Stimulated activated CD8-positive, alpha-beta memory T cell treated with anti-CD3 and anti-CD28 coated beads, Interleukin-15, amount 100 ng/mL, for 48 hours (primary cell): Measurements from ENCODE around the gene HHIPL1.

Source experiments
- DNase-seq, 2 donors: peaks; one replicate each; pipeline ENCODE4 v3.0.0-alpha.2; 2020; ENCODE audit warnings: low read depth in 2 of 2

Gene HHIPL1

DNA sequence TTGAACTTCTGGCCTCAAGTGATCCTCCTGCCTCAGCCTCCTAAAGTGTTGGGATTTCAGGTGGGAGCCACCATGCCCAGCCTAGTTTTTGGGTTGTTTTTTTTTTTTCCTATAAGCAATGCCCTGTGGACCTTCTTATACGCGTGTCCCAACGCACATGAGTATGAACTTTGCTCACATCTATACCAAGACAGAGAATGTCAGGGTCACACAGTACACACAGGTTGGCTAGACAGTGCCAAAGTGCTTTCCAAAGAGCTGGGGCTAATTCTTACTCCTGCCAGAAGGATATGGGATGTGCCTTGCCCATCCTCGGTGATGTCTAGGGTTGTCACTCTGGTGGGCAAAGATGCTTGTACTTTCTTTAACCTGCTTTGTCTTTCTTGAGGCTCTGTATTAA, 33.3 kb upstream of the HHIPL1 start:
- no peak for DNase-seq

DNA sequence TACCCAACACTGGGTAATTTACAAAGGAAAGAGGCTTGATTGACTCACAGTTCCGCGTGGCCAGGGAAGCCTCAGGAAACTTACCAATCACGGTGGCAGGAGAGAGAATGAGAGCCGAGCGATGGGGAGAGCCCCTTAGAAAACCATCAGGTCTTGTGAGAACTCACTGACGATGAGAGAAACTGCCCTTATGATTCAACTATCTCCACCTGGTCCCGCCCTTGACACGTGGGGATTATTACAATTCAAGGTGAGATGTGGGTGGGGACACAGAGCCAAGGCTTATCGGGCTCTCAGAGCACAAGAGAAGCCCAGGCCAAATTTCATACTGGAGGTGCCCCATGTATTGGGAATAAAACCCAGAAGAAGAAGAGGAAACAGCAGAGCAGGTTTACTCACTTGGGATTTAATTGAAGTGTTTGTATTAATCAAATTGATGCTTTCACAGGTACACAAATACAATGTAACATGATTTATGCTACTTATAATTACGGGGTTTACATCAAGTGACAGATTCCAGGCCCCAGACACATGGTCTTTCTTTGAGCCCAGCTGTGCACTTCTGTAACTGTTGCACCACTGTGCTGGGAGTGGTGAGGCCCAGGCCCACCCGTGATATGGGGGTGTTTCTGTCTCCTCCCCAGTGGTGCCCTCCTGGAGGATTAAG, 32.7 kb upstream of the HHIPL1 start:
- DNase-seq = no peak

DNA sequence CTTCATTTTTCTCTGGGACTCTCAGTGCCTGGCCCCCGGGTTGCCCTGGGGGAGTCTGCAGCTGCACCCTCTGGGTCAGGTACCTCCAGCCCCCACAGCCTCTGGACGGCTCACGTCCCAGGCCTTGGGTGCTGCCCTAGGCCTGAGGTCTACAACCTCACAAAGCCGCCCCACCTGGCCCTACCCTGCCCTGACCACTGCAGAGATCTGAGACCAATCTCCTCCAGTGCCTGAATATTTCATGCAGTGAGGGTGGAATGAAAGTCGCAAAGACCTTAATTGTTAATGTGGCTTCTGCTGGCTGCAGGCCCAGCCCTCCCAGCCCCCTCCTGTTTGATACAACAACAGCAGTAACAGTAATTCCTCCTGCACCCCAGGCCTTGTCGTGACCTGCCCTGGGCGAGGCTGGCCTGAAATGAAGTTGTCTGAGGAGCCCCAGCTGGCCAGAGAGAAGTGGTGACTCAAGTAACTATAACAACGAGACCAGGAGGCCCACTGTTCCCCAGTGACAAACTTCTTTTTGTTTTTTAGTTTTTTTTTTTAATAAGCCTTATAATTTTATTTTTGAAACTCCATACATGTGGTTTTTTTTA, 32.1 kb upstream of the HHIPL1 start:
- DNase-seq = no peak

DNA sequence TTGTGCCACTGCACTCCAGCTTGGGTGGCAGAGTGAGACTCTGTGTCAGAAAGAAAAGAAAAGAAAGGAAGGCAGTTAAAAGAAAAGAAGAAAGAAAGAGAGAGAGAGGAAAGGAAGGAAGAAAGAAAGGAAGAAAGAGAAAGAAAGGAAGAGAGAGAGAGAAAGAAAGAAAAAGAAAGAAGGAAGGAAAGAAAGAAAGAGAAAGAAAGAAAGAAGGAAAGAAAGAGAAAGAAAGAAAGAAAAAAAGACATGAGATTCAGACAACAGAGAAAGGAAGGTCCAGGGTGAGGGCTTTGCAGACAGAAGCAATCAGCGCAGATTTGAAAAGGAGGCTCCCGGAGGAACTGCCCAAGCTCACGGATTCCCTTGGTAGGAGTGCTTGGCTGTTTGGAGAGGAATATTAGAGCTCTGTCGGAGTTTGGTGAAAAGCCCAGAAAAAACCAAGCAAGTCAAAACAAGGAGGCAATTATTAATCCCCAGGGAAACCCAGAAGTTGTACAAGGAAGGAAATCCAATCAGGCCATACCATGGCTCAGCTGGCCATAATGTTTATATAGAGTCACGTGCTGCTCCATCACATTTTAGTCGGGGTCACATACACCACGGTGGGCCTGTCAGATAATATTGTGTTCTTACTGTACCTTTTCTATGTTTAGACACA, 29.3 kb upstream of the HHIPL1 start:
- DNase-seq = no peak

DNA sequence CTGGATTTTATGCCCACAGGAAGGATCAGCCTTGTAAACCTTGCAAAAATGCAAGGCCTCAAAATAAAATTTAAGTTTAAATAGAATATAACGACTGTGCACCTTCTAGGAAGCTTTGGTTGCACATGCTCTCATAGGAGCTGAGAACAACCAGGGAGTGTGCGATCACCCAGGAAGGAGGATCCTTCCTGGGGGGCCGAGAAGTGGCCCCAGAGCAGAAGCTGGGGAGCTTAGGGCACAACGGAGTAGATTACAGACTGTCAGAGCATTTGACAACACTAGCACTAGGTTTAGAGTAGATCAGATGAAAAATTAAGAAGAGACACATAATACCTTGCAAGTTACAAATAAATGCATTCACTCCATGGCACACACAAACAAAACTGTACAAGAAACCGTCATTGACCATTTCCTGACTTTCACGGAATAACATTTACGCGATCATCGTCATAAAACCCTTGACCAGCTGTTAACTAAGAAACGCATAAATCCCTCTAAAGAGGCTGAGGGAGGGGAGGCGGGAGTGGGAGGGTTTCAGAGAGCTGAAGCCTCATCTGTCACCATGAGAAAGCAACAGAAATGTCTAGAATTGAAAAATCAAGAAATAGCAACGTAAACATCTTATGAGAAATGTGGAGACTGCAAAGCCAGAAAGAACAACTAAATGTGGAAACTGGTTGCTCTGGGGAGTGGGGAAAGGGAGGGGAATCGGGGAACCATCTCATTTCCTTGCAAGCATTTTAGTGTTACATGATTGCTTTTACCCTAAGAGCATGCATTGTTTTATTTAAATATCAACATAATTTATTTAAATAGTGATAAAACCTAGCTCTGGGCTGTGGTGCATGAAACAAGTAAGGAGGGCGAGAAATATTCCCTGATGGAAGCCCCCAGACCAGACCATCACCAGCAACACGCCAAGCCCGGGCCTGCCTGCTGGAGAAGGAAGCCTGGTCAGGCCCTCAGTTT, 27.8 kb upstream of the HHIPL1 start:
- DNase-seq = no peak

DNA sequence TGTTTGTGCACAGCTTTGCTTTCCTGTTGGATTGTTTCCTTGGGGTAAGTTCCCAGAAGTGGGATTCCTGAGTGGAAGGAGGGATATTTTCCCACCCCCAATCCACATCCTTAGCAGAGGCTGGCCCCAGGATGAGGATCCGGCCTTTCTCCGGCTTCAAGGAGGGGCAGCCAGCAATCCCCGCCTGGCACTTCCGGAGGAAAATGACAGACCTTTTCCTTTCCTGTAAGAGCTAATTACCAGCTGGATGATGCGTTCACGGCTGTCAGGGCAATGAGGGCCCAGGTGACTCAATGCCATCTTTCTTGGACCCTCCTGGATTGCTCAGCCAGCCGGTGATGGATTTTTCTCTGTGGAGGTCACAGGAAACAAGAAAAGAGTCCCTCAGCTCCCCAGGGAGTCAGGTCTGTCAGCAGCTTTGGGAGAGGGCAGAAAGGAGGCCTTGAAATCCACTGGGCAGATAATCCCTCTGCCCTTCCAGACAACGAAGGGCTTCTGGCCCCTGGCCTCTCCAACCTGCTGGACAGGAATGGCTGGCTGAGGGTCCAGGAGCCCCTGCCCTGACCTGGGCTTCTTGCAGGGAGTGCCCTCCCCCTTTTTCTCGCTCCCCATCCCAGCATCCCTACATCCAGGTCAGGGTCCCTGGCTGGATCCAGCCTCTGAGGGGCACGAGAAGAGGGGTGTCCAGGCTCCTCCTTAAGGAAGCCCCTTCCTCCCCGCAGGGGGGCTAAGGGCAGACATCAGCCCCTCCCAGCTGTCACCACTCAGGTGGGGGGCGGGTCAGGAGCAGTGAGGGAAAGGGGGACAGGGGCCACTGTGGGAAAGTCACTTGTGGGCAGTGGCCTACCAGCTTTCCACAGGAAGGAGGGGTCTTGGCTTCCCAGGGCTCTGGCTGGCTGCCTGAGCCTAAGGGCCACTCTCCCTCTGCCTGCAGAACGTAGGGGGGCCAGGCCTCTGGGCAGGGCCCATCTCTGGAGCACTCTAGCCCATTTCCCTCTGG, 24.8 kb upstream of the HHIPL1 start:
- DNase-seq = no peak

DNA sequence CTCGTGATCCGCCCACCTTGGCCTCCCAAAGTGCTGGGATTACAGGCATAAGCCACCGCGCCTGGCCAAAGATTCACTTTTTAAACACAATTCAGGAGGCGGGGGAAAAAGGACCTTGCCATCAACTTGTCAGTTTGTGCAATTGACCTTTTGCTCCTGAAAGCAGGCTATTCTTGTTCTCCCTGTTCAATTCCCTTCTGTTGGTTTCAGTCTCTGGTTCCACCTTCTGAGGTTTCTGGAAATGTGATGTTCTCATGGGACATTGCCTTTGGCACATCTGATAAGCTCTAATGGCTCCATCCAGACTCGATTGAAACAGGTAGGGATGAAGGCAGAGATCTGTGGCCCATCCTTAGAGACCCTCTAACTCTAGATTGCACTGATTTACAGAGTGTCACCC, 23.0 kb upstream of the HHIPL1 start:
- DNase-seq = no peak

DNA sequence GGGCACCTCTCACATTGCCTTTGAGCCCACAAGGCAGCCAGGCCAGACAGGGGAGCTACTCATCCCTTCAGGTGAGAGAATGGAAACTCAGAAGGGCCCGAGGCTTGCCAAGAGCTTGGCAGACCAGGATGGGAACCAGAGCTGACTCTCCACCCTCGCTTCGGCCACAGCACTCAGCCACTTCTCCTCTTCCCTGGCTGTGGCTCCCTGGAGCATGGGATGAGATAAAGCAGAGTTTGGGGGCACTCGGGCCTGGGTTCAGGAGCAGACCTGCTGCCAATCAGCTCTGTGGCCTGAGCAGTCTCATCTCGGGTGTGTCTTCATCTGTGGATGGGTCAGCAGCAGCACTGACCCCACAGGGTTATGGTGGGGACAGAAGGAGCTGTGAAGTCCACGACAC, 20.9 kb upstream of the HHIPL1 start:
- DNase-seq = no peak

DNA sequence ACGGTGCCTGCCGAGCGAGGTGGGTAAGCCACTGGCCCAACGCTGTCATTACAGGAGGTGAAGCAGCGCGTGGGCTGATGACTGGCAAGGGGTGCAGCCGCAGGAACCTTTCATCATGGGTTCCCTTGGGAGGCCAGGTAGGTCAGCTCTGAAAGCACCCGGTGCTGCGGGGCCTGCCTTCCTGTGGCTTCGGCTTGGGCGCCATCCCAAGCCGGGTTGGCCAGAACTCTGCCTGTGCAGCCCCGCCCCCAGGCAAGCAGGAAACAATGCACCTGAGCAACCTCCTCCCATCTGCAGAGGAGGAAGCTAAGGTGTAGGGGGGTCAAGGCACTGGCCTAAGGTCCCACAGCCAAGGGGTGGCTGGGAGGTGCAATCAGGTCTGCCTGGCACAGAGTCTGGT, 20.0 kb upstream of the HHIPL1 start:
- no peak for DNase-seq

DNA sequence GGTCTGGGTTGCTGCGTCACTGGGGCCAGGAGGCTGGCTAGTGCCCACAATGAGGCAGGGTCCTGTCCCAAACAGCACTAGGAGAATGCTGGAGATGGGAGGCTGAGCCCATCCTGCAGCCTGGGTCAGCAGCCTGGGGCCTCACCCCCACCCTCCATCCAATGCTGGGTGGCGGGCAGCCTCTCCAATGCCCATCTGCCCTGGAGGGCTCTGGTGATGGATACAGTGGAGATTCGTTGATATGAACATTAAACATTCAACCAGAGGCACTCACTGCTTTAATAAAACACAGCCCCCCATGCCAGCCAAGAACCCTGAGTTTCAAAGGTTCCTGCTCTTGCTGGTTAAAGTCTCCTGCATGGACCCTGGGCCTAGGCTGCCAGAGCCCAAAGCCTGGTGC, 19.5 kb upstream of the HHIPL1 start:
- DNase-seq = no peak

DNA sequence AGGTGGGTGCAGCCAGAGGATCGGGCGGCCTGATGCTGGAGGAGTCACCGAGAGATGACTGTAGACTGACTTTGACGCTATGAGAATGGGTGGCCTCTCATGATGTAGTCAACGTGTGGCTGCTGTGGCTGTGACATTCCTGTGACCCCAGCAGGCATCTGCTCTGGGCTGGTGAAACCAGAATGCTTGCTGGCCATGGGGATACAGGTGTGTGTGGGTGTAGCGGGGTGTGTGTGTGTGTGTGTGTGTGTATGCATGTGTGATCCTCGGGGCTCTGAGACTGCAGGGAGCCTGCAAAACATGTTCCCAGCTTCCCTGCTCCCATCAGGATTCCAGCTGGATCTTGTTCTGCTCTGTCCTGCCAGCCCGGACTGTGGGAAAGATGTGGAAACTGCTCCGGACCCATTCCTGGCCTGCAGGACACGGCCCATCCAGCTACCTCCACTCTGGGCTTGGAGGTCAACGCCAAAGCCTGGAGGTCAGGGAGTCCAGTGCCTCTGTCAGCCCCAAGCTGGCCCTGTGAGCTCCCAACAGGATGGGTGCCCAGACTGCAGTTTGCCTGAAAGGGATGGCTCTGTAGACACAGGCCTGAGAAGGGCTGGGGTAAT, 18.8 kb upstream of the HHIPL1 start:
- no peak for DNase-seq

DNA sequence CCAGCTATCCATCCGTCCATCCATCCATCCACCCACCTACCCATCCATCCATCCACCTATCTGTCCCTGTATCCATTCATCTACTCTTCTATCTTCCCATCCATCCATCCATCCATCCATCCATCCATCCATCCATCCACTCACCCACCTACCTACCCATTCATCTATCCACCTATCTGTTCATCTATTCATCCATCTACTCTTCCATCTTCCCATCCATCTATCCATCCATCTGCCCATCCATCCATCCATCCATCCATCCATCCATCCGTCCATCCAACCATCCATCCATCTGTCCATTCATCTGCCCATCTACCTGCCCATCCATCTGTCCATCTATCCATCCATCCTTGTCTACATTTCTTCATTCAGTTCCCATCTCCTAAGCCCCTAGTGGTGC, 17.8 kb upstream of the HHIPL1 start:
- no peak for DNase-seq

DNA sequence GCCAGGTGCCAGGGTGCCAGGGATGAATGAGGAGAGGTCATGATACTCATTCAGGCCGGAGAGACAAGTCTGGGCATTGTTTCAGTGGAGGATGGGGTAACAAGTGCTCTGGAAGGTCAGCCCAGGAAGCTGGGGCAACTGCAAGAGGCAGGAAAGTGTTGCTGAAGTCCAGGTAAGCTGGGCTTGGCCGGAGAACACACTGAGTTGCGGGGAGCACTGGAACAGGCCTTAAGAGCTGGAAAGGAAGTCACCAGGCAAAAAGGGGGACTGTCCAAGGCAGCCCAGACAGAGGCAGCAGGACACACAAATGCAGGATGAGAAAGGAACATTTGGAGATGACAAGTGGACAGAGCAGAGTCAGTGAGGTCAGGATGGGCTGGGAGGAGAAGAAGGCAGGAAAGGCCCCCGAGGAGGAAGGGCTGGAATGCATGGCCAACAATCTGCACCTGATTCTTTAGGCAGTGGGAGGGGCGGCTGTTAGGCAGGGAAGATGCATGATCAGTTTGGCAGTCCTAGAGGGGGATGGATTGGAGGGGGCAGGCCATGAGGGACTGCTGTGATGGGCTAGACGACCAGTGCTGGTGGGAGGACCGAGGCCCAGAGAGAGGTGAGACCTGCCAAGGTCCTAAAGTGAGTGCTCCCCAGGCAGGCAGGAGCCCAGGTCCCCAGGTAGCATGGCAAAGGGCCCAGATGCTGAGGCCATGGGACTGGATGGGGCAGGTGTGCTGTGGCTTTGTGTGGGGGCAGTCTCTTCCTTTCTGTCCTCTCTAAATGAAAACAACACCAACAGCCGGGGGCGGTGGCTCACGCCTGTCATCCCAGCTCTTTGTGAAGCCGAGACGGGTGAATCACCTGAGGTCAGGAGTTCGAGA, 17.2 kb upstream of the HHIPL1 start:
- no peak for DNase-seq

DNA sequence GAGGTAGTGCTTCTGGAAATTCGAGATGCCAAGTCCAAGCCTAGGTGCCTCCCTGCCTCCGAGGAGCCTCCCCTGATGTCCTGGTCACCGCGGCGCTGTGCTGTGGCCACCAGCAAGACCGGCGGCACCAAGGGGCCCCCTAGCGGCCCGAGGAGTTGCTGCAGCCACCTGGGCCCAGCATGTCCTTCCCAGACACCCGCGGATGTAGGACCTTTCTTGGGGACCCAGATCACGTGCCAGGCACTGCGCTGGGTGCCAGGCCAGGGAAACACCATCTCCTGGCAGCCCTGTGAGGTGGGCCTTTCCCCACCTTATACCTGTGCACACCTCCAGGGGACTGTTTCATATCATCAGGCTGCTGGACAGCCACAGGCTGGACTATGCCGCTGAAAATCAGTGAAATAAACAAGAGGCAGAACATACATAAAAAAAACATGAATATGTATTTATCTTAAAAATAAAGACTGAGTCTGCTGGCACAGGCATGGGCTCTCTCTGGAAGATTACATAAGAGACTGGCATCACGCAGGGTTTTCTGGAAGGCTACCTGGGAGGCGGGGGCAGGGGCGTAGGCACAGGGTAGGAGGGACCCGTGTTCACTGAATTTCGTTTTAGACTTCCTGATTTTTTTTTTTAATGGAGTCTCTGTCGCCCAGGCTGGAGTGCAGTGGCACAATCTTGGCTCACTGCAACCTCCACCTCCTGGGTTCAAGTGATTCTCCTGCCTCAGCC, 15.9 kb upstream of the HHIPL1 start:
- peak; percentile 40 to 48 for DNase-seq

DNA sequence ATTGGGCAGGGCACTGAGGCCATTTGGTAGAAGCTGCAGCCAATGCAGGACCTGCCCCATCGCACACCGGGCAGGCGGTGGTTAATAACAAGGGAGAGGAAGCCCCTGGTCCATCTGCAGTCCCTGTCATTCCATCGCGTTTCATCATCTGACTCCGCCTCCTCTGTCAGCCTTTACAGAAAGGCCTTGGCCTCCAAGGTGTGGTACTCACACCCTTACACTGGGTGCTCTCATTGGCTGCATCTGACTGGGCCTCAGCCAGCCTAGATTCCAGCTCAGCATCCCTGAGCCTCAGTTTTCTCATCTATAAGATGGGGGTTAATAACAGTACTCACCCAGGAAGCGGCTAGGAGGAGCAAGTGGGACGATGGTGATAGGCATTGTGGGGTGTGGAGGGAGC, 14.7 kb upstream of the HHIPL1 start:
- DNase-seq = no peak

DNA sequence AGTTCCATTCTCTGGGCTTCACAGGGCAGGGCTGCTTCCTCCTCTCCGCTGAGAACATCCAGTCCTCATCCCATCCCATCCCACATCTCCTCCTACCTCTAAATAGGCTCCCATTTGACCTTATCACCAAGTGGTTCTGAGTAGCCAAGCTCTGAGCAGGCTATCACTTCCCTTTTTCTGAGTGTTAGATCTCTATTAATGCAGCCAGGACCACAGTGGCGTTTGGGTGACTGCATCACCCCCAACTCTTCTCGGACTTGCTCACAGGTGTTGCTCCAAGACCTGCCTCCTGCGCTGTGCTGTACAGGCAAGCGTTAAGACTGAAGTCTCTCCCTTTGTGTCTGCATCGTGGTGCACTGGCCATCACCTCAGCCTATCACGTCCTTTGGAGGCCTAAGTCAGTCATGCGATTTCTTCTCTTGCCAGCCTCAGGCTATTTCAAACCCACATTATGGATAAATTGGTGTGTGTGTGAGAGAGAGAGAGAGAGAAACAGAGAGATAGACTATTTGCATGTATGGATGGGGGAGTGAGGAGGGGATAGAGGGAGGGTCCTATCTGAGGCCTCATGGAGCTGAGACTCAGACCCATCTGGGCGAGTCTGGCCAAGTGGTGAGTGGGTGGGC, 12.4 kb upstream of the HHIPL1 start:
- DNase-seq = no peak

DNA sequence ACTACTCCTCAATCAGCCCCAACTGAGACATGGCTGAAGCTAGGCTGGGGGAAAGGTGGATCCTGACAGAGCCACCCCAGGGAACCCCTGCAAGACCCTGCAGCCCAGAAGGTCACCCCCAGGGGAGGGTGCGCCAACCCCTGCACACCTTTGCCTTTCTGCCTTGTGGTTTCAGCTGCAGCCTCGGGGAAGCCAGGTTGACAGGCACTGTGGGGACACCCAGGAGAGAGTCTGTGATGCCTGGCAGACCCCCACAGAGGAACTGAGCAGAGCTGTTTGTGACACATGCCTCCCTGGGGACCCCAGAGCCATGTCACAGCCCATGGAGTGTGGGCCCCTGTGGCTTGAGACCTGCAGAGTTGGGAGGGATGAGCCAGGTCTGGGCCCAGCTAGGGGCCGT, 11.8 kb upstream of the HHIPL1 start:
- DNase-seq = no peak

DNA sequence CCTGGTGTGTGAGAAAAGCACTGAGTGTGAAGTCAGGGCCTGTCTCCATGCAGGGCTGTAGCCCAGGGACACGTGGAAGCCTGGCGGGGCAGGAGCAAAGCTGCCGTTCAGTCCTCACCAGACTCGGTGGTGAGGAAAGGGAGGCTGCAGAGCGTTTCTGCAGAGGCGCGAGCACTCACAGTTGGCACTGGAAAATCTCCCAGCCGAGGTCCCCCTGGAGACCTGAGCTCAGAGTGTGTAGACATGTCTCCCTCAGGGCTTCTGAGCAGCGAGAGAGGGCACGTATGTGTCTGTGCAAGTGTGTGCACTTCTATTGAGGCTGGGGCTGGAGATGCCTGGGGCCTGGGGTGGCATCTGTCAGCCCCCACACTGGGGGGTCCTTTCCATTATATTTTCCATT, 11.0 kb upstream of the HHIPL1 start:
- DNase-seq = no peak

DNA sequence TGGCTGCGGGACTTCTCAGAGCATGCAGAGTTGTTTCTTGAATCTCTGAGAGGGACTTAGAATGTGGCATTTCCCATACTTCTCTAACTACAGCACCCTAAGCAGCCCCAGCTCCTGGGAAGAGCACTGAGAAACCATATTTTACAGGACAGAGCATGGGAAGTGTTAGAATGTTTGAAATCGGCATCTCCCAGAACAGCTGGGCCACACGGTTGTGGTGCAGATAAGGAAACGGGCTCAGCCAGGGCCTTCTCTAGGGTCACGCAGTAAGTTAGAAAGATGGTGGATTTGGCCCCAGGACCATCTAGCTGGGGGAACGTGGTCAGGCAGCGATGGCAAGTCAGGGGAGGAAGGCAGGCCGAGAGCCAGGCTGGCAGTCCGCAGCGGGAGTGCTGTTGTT, 10.5 kb upstream of the HHIPL1 start:
- no peak for DNase-seq
